ENCODE measurements around the gene SERPINI1.

Gene SERPINI1

GRCh38 chr3:167734498-167735232 is 856 bp upstream of the SERPINI1 start, which contains the start of gene PDCD10:
Gene PDCD10 (minus strand): TSS chr3:167734892. CDS start chr3:167720157, 14,735 bp downstream.
- peak; percentile 90 to 93 (median 91) for DNase-seq (ENCODE audit: low read depth in 3 of 3)

- no peak for DNase-seq (ENCODE audit: low read depth in 3 of 3)
Observed at GRCh38 chr3:167736264-167736787, 805 bp downstream of the SERPINI1 start.

DNA sequence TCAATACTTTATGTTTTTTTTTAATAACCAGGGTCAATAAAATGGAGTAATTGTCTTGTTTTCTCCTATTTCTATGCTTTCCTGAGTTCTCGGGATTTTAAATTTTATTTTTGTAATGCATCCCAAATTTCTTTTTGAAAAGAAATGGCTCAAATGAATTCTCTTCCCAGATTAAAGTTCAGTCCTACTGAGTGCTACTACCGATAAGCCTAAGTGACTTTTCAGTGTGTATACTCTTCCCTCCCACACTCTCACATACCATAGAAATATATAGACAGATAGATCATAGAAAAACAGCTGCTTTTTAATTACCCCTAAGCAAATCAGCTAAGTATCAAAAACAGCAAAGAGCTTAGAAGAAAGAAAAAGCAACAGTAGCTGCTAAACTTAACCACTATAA is 1.5 kb downstream of the SERPINI1 start:
- no peak for DNase-seq (ENCODE audit: low read depth in 3 of 3)

DNA sequence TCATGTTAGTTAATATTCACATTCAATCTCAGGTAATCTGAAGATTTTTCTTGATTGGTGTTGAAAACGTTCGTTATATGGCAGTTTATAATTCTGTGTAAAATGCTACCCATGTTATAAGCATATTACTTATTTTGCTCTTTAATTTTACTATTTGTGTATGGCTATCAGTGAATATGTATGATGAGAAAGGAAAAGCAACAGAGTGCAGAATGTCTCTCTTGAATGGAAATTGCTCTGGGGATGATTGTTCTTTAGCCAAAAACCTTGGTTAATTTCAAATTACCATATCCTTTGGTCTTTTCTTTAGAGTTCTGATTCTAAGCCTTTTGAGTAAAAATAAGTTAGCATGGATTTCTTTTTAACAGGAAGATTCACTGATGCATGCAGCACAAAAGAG is 2.5 kb downstream of the SERPINI1 start:
- DNase-seq (ENCODE audit: low read depth in 3 of 3): no peak

DNA sequence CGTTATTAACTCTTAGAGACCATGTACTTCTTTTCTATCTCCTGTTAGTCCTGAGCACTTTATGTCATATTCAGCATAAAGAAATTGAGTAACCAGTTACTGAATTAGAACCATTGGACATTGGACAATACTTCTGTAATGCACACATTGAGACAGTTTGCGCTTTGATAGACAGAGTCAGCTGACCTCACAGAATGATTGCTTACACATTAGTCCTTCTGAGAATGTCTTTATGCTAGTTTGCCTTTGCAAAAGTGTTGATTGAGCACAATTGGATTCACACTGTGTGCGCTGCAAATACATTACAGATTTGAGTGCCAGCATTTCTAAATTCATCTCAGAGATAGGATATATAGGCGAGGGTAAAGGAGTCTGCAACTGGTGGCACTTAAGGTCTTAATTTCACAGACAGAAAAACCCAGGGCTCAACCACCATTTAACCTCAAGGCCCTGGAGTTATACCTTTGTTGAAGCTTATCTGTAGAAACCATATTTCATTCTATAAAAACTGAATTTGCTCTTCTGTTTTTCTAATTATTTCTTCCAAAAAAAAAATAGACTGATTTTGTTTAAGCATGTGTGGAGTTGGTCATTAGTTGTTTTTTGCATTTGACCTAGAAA is 3.8 kb downstream of the SERPINI1 start:
- no peak for DNase-seq (ENCODE audit: low read depth in 3 of 3)

GRCh38 chr3:167740961-167741587 is 5.6 kb downstream of the SERPINI1 start:
- peak in 1 of 3 experiments; percentile 6 for DNase-seq (ENCODE audit: low read depth in 3 of 3)

GRCh38 chr3:167742338-167742737 is 6.8 kb downstream of the SERPINI1 start:
- no peak for DNase-seq (ENCODE audit: low read depth in 3 of 3)

DNA sequence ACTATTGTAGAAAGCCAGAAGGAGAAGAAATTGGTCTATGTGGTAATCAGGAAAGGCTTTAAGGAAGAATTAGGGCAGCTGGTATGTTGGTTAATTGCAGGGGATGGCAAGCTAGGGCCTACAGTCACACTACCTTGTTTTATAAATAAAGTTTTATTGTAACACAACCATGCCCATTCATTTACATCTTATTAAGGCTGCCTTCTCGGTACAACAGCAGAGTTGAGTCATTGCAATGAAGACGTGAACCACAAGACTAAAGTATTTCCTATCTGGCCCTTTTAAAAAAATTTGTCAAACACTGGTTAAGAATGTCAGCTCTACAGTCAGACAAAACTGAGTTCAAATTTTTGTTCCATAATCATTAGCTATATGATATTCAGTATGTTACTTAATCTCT is 8.3 kb downstream of the SERPINI1 start:
- DNase-seq (ENCODE audit: low read depth in 3 of 3): no peak

- DNase-seq (ENCODE audit: low read depth in 3 of 3): no peak
Observed at GRCh38 chr3:167749209-167749608, 13.7 kb downstream of the SERPINI1 start.

- DNase-seq (ENCODE audit: low read depth in 3 of 3): no peak
Observed at GRCh38 chr3:167749728-167750127, 14.2 kb downstream of the SERPINI1 start.

DNA sequence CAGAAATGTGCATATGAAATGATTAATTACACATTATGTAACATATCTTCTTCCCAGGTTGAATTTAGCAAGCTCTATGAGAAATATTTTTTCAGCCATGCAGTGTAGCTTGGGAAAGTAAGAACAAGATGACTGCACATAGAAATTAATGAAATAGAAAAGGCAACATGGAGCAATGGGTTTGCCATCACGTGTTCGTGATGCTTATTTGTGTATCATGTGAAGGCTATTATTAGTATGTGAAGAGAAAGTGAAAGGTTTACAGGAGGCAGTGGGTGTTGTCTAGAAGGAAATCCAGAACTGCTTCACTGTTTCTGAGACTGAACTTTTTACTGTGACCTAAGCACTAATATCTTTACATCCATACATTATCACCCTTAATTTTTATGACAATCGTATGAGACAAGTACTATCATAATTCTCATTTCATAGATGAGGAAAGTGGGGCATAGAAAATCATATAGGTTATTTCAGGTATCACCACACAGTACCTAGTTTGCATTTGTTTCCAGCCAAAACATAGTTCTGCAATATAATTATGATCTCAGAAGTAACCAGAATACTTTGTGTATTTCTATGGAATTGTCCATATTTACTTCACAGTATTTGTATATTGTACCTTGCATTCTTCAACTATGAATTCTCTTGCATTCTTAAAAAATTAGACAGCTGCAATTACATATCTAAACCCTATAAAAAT is 14.9 kb downstream of the SERPINI1 start:
- DNase-seq (ENCODE audit: low read depth in 3 of 3): no peak

DNA sequence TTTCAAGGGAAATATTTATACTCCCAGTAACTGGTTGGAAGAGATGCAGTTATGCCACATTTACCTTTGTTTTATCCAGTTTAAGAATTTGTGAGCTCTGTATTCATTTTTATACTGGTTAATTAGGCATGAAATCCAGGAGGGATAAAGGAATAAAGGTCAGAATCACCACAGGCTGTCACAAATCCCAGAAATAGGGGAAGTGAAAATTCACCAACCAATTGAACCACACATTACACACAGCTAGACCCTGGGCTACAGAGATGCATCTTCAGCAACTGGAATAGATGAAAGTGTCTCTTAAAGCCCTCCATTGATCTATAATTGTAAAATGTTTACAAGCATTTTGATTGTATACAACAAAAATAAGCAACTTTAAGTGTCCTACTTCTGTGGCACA is 18.5 kb downstream of the SERPINI1 start:
- DNase-seq (ENCODE audit: low read depth in 3 of 3): no peak

- DNase-seq (ENCODE audit: low read depth in 3 of 3): no peak
Observed at GRCh38 chr3:167761302-167761701, 25.8 kb downstream of the SERPINI1 start.

DNA sequence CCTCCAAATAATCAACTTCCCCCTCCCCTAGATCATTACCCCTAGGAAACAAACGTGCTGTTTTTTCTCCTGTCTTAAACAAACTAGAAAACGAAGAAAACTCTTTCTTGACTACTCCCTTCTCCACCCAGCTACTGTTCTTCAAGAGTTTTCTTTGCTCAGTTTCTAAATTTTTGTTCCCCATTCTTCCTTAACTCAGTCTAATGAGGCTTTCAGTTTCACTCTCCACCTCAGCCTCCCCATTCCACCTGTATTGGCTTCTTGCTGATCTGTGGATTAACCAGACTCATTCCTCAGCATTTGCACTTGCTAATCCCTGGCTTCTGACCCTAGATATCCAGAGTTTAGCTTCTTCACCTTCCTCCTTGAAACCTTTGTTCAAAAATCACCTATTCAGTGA is 26.8 kb downstream of the SERPINI1 start:
- DNase-seq (ENCODE audit: low read depth in 3 of 3): no peak

- no peak for DNase-seq (ENCODE audit: low read depth in 3 of 3)
Observed at GRCh38 chr3:167772992-167773391, 37.5 kb downstream of the SERPINI1 start.

GRCh38 chr3:167773584-167773983 is 38.1 kb downstream of the SERPINI1 start:
- no peak for DNase-seq (ENCODE audit: low read depth in 3 of 3)

GRCh38 chr3:167776066-167776685 is 40.7 kb downstream of the SERPINI1 start:
- DNase-seq (ENCODE audit: low read depth in 3 of 3): no peak

DNA sequence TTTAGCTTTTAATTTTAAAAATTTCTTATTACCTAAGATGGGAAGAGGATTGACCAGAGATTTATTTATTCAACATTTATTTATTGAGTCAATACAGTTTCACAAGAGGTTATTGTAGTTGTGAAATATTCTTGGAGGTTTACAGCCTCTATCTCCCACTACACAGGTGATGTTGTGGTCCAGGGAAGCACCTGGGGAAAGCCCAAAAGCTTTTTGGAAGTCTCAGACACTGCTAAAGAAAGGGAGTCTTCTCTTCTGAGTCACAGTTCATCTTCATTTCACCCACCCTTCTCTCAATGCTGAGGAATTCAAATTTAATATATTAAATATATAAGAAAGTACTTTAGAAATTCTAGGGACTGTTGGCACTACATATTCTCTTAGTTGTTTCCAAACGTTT is 41.8 kb downstream of the SERPINI1 start:
- no peak for DNase-seq (ENCODE audit: low read depth in 3 of 3)

DNA sequence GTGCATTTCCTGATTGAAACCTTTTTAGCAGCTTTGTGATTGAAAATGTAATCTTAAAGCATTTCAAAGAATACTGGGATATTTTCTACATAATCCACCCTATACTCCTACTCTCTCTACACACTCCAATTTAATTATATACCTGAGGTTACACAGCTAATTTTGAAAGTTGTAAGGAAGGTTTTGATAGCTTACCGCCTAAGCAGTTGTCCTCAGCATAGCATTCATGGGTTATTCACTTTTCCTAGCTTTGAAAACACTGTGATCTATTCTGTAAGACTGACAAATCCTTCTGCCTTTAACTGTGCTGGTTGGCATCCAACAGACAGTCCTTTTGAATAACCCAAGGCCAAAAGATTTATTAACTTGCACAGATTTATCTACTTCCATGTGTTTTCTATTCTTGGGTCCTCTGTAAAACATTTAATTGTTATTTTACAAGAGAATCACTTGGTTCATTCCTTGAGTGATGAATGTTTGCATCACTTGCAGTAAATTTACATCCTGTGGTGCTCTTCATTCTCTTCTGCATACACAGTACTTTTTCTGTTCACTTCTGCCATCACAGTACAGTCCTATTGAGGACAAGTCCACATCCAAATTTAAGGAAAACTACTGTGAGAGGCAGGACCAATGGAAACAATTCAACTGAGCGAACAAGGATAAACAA is 44.8 kb downstream of the SERPINI1 start:
- DNase-seq (ENCODE audit: low read depth in 3 of 3): no peak

DNA sequence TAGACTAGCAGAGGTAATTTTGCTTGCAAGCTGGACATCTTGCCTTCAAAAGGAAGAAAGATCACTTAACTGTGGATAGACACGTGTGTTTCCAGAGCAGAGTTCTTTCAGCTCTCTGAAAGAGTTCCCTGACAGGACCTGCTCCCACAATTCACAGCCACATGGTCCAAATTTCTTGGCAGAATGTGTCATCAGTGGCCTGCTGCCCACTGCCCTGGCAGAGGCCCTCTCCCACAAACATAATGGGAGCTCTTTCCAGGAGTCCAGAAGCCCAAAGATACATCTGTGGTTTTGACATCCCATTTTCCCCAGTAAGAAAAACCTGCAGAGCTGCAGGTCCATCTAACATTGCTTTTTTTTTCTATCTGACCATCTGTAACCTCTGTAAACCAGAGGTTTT is 48.3 kb downstream of the SERPINI1 start:
- no peak for DNase-seq (ENCODE audit: low read depth in 3 of 3)

DNA sequence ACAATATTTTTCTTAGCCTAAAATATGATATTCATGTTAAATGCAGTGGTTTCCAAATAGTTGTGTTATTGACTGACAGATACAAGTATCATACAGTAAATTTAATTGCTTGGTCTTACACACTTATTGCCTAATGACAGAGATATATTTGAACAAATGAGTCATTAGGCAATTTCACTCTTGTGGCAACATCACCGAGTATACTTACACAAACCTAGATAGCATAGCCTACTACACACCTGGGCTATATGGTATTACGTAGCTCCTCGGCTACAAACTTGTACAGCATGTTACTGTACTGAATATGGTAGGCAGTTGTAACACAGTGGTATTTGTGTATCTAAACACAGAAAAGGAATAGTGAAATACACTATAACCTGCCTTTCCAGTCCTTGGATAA is 50.3 kb downstream of the SERPINI1 start:
- DNase-seq (ENCODE audit: low read depth in 3 of 3): no peak
